ENCODE data around the gene TOR2A.
A peak's percentile ranks its signal among the peaks of the same experiment; 100 is the strongest.
"Not testable (repeated sequence)": the region's sequence is repeated elsewhere in the genome, so short reads cannot be mapped to it uniquely, and the experiment has no call there.

The TOR2A gene

DNA sequence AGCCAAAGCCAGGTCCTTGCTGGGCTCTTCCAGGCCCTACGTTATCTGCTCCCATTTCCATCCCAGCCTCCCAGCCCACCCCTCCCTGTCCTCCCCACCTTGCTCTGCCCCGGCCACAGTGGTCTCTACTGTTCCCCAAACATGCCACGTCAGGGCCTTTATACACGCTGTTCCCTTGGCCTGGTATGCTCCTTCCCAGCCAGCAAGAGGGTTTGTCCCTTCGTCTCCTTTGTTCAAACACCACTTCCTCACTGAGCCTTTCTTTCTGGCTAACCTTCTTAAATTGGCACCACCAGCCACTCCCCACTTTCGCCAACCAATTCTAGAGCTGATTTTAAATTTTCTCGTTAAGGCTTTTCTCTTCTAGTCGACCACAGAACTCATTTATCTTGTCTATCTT is 33.6 kb upstream of the TOR2A start:
- DNase-seq: no peak

DNA sequence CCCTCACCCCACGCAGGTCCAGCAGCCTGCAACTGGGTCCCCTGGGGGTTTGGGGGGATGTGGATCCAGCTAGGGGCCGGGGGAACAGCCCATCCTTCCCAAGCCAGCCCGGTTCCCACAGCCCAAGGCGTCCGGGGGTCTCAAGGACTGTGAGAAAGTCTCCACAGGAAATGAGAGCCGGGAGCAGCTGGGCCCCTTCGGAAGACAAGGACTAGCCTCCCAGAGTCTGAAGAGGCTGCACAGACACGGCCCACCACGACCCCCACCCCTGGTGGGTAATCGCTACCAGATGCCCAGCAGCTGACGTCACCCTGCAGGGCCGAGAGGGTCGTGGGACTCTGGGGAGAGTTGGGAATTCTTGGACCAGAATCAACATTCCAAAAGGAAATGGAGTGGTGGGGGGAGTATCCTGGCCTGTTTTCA is 32.8 kb upstream of the TOR2A start:
- no peak for DNase-seq

DNA sequence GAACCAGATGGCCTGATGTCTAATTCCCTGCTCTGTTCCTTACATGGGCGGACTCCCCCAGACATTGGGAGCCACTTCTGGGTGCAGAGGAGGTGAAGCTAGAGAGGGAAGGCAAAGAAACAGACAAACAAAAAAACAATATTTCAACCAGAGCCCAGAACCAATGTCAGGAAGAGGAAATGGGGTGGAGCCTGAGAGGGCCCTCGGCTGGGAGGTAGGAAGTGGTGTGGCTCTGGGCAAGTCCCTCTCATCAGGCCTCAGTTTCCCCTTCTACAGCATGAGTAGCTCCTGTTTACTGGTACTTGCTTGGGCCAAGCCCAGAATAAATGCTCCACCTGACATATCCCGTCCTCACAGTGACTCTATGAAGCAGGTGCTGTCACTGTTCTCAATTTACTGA is 32.3 kb upstream of the TOR2A start:
- DNase-seq: no peak

DNA sequence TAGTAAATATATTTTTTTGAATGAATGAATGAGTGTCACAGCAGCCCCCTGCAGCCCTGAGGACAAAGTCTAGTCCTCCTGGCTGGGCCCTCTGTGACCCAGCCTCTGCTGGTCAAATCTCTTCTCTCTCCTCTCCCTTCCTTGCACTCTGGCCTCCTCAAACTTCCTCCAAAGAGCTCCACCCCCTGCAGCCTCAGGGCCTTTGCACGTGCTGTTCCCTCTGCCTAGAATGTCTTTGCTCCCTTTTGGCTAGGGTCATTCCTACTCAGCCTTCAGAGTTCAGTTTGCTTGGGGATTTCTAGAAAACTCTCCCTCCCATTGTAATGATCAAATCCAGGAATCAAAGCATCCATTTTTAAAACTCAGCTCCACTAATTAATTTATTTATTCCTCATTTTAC is 30.3 kb upstream of the TOR2A start:
- no peak for DNase-seq

DNA sequence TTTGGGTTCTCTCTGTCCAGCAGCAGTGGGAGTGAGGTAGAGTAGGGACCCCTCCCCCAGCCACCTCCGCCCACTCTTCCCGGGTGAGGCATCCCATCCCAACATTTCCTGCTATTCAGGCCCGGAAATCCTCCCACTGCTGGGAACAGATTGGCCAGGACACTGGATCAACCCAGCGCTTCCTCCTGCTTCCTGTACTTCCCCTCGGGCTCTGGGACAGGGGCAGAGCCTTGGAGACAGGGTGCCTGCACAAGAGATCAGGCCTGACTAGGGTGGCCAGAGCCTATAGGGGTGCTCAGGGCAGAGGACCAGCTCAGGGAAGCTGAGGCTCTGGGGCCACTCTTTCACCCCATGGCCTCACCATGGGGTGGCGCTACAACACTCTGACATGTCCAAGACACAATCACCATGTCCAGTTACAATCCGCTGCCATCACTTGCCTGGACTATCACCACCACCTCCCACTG is 28.9 kb upstream of the TOR2A start:
- DNase-seq: no peak

DNA sequence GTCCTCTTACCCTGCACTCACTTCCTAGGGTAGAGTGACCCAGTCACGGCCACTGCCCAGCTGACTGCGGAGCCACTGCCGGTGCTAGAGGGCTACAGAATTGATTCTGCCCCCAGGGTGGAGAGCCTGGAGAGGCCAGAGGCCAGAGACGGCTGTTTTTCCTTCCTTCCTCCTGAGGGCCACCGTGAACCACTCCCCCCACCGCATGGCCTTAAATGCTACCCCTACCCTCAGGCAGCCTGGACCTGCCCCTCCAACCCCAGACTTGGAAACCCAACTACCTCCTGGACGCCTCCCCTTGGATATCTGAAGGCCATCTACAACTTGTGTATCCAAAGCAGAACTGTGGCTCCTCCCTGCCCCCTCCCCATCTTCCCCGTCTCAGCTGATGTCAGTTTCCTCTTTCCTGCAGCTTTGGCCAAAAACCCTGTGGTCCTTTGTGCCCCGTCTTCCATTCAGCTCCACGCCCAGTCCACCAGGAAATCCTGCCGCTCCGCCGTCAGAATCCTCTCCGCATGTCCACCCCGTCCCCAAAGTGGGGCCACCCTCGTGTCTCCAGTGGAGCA is 27.1 kb upstream of the TOR2A start:
- no peak for DNase-seq

DNA sequence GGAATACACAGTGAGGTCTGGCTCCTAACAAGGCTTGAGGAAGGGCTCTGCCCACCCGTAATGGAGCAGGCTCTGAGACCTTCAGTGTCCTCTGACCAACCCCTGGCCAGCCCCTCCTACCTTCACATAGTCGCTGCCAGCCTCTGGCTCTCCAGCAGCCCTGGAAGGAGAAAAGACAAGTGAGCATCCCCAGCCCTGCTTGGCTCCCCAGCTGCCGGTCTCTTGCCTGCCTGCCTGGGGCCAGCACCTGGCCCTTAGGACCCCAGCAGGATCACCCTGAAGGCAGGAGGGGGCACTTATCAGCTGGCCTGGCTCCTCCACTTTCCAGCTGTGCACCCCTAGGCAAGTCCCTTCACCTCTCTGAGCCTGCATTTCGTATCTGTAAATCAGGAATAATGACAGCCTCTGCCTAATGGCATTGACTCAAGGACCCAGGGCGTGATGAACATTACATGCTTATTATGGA is 26.4 kb upstream of the TOR2A start:
- DNase-seq: no peak

DNA sequence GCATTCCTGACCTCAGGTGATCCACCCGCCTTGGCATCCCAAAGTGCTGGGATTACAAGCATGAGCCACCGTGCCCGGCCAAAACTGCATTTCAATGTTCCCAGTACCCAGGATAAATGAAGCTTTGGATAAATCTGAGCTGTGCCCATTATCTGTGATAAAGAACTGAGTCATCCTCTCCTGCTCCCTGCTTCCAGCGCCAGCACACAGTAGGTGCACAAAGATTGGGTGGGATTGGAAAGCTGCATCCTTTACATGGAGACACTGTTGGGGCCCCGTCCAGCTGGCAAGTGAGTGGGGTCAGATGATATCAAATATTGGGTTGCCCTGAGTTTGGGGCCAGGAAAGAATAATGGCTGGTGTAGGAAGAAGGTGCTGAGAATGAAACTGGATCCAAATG is 26.0 kb upstream of the TOR2A start:
- no peak for DNase-seq

DNA sequence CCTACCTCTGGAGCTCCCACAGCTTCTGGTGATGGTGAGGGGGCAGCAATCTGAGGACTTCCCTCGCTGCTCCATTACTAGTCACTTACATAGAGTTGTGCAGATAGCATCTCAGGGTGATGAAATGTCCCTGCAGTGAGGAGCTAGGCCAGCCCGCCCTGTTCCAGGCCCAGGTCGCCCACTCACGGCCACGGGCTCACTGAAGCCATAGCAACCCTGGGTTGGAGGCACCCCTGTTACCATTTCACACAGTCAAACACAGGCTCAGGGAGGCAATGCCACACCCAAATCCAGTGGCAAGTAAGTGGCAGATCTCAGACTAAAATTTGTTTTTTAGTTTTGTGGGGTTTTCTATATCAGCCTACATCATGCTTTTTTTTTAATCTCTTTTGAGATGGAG is 23.7 kb upstream of the TOR2A start:
- DNase-seq: no peak

DNA sequence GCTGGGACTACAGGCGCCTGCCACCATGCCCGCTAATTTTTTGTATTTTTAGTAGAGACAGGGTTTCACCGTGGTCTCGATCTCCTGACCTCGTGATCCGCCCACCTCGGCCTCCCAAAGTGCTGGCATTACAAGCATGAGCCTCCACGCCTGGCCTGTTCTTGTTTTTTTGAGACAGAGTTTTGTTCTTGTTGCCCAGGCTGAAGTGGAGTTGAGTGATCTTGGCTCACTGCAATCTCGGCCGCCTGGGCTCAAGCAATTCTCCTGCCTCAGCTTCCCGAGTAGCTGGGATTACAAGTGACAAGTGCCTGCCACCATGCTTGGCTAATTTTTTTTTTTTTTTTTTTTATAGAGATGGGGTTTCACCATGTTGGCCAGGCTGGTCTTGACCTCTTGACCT is 21.7 kb upstream of the TOR2A start:
- not testable (repeated sequence) for DNase-seq

DNA sequence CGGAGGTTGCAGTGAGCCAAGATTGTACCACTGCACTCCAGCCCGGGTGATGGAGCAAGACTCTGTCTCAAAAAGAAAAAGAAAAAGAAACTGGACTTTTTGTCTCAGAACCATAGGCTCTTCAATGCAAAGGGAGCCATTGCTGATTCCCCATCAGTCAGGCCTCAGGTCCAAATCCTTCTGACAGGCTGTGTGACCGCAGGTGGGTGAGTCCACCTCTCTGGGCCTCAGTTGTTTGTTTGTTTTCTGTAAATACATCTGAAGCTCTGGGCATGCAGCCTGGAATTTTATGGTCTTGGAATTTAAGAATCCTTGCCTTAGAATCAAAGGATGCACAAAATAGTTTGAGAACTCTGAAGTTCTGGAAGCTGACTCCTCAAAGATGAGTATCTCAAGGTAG is 21.1 kb upstream of the TOR2A start:
- no peak for DNase-seq

DNA sequence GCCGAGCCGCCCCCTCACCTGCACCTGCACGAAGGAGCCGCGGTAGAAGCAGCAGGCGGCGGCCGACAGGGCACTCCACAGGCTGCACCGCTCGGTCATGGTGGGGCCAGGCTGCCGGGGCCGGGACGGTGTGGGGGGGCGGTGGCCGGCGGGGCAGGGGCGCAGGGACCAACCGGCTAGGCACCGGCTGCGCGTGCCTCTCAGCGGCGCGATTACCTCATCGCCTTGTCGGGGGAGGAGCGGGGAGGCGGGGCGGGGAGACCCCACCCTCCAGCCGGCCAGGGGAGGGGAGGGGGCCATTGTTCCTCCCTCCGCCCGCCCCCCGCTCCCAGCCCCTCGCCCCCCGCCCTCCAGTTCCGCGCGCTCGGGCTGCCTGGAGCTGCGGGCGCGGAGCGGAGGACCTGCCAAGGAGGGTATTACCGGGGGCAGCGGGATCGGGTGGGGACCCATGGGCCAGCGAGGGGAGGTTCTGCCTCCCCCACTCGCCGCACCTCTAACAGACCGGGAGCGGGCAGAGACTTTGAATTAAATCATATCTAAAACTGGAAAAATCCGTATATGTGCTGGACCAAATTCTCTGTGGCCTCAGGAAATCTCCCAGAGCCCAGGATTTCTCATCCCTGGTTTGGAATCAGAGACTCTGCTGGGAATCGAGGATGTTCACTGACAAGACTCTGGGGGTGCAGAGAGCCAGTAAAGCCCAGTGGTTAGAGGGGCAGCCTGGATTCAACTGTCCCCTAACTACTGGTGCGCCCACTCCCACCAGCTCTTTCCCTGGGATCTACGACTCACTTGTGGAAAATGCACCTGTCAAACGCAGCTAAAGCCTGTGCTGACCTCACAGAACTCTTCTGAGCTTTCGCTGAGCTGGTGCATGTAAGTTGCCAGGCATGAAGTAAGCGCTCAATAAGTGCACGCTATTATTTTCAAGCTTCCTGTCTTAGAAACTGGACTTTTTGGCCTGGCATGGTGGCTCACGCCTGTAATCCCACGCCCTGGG is 20.3 kb upstream of the TOR2A start:
- no peak for DNase-seq

DNA sequence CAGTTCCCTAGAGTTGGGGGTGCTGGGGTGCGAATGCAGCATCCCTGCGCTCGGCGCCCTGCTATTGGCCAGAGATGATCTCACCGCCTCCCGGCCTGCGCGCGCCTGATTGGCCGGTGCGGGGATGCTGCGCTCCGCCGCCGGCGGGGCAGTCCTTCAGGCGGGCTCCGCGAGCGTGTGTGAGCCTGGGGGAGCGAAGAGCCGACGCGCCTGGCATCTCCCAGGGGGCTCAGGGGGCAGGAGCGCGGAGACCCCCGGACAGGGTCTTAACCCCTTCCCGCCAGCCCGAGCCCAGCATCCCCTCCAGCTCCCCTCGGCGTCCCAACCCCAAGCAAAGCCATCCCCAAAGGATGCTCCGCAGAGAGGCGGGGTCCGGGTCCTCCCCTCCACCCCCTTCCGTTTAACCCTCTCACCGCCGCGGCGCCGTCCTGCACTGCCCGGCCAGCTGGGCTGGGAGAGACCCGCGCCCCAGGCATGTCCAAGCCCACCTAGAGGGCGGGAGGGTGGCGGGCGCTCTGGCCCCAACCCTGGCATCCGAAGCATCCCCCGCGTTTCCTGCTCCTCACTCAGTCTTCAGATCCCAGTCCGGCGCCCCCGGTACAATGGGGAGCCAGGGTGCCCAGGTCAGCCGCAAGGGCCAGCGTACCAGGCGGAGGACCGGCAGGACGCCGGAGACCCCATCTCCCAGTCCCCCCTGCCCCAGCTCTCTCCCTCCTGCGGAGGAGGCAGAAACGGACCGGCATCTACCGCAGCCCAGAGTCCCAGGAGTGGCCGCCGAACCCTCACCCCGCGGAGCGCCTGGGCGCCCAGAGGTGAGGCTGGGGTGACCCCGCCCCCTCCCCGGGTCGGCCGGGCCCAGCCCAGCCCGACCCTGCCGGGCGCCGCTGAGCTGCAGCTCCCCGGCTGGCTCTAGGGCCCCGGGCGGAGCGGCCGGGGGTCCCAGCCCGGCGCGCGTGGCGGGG is 19.3 kb upstream of the TOR2A start:
- DNase-seq: no peak

DNA sequence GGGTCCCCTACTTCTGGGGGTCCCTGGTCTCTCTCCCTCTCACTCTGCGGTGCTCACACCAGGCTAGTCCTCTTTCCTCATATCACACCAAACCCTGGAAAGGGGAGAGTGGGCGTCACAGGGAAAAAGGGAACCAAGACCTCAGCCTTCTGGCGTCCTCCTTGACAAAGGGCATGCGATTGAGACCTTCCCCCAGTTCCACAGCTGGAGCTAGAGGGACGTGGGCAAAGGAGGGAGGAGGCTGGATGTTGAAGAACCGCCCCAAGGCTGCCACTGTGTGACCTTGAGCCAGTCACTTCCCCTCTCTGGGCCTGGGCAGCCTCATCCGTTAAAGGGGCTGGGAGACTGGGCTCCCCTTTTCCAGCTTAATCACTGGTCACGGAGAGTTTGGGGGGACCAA is 18.5 kb upstream of the TOR2A start:
- DNase-seq: no peak

DNA sequence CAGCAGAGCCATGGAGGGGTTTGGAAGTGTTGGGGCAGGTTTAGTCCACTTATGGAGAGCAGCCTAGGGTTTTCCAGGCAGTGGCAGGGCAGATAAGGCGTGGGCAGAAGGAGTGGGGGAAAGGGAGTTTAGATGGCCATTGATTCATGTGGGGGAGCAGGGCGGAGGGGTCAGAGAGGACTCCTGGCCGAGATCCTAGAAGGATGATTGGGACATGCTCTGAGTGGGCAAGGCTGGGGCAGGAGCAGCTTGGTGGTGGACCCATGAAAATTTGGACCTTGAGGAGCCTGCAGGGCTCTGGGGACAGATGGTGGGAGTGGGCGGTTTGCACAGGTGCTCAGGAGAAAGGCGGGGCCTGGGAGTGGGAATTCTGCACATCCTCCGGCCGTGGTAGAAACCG is 18.1 kb upstream of the TOR2A start:
- DNase-seq: no peak

DNA sequence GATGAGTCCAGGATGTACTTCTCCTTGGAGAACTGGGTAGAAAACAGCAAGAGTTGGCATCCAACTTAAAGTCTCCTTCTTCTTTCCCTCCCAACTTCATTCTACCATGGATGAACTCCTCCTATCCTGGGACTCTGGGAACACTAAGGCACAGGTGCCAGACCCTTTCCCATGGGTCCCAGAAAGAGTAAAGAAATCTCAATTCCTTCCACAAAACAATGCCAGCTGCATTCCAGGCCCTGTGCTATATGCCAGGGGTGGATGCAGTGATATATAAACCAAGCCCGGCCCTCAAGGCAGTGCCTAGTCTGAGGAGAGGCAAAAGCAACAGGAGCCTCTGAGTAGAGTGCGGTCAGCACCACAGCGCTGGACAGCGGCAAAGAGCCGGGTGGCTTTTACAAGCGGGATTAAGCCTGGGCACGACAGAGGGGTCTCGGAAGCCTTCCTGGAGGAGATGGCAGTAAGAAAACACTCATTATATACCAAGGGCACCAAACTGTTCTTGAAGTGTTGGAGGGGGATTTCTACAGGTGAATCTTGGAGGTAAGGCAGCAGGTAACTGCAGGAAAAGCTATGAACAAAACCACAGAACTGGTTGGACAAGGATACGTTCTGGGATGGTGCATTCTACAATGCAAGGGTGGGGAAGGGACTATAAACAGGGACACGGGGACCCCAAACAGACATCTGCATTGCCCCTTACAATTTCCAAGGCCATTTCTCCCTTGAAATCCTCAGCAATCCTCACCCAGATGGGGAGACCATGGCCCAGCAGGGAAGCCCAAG is 16.4 kb upstream of the TOR2A start:
- DNase-seq: no peak

DNA sequence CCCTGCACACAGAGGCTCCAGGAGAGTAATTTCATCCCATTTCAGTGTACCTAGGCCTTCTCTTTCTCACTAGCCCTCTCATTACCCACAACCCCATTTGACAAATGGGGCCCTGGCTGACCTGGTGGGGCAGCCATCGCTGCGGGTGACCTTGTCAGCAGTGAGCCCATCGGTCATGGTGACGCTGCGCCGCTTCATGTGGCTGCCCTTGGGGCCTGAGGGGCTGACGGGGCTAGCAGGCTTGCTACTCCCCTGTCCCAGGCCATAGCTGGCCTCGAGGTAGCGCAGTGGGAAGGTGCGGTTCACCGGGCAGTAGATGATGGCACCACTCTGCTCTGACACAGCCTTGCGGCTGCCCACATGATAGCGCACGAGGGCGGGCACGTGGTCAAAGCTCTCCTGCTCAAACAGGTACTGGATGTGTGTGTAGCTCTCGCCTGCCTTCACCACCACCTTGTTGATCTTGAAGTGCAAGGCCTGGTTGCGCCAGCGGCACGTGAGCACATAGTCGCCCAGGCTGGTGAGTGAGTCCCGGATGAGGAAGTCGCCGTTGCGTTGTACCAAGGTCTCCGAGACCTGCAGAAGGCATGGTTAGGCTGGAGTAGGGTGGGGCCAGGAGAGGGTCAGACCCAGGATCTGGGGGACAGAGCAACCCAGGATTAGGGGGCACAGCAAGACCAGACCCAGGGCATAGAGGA is 14.1 kb upstream of the TOR2A start:
- no peak for DNase-seq

DNA sequence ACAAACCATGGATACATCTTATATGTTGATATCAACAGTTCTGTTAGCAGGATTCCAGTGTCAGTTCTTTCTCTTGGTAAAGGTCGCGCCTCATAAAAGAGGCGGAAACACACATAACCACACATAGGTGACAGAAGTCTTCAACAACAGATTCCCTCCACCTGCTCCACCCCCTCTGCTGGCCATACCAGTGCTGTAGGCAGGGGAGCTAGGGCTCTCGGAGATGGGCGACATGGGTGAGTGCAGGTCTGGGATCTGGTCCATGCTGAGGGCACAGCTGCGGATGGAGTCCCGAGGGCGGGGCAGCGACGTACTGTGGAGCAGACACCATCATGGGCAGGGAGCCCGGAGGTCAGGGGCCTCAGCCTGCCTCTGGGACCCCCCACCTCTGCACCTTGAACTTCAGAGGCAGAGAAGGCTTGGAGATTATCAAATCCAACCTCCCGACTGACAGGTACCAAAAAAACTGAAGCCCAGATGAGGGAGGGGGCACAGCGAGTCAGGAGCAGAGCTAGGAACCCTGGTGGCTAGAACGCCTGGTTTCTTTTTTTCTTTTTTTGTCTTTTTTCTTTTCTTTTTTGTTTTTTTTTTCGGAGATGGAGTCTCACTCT is 12.0 kb upstream of the TOR2A start:
- peak in 1 of 2 experiments; percentile 17 for DNase-seq

DNA sequence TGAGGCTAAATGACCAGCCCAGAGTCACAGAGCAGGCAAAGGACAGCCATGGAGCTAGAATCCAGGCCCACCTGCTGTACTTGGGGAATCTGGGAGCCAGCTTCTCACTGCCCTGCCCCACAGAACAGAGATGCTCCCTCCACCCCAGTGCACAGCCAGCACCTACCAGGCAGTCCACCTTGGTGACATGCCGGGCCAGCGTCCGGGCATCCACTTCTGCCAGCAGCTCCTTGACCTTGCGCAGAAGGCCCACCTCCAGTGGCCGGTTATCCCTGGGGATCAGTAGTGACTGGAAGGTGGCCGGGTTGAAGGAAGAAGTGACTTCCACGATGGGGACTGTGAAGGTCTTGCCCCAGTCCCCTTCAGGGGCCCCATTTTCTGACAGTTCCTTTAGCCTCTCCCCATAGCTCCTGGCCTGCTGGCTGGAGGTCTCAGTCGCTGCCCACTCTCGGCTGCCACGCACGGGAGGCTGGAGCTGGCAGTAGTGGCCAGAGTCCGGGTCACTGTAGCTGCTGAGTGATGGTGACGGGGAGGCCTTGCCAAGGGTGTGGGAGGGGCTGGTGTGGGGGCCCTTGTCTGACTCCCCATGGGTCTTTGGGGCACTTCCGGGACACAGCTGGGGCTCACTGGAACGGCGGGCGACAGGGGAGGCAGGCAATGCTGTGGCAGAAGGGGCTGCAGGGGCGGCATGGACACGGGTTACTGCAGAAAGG is 9.5 kb upstream of the TOR2A start:
- DNase-seq: no peak

DNA sequence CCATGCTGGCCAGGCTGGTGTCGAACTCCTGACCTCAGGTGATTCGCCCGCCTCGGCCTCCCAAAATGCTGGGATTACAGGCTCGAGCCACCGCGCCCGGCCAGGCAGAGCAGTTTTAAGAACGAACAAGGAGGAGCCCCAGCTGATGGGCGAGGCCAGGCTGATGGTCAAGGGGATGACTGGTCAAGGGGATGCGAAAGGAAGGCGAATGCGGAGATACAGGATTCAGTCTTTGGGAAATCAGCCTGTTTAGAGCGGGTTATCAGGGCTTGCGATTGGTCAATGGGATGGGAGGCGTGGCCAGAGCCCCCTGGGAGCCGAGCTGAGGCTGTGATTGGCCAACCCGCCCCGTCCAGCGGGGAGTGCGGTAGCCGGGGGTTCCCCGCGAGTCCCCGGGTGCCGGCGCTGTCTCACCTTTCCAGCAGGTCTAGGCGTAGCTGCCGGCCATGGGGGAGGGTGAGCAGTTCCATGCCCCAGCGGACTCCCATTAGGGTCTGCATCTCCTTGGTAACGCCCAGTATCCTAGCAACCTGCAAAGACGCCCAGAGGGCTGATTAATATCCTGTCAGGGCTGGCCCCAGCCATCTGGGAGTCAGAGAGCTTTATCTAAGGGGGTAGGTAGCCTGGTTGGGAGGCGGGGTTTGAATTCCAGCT is 7.5 kb upstream of the TOR2A start:
- no peak for DNase-seq

All from activated CD4-positive, alpha-beta T cell treated with anti-CD3 and anti-CD28 coated beads, Interleukin-2, amount 50 U/mL, for 4 hours (primary cell).